HG03039 (cell line): ENCODE results near the gene TOR3A.
"Not testable (repeated sequence)": the region's sequence is repeated elsewhere in the genome, so short reads cannot be mapped to it uniquely, and the experiment has no call there.

ENCODE experiments used
- ATAC-seq: cut with Tn5 transposase; IDR thresholded peaks from one replicate; pipeline ENCODE4 v1.9.1; 2021; ENCODE audit warnings: mild to moderate bottlenecking, moderate library complexity; ENCODE audit not compliant: unreplicated experiment

The TOR3A gene

GRCh38 chr1:179081687-179082332 is at the start of gene TOR3A:
Gene TOR3A, plus strand, starts transcription at chr1:179082070. Its CDS starts 59 bp downstream, at chr1:179082129.
- ATAC-seq: peak; percentile 94

- peak; percentile 76 for ATAC-seq
These were observed 47.1 kb upstream of the TOR3A start for GRCh38 chr1:179034720-179035119.

GRCh38 chr1:179036844-179037465 is 44.9 kb upstream of the TOR3A start:
- no peak for ATAC-seq

- ATAC-seq: no peak
These were observed 43.2 kb upstream of the TOR3A start for GRCh38 chr1:179038528-179039281.

- not testable (repeated sequence) for ATAC-seq
These were observed 42.2 kb upstream of the TOR3A start for GRCh38 chr1:179039502-179040174.

- not testable (repeated sequence) for ATAC-seq
These were observed 41.7 kb upstream of the TOR3A start for GRCh38 chr1:179040175-179040551.

- no peak for ATAC-seq
These were observed 39.8 kb upstream of the TOR3A start for GRCh38 chr1:179042087-179042486.

- ATAC-seq: no peak
These were observed 39.2 kb upstream of the TOR3A start for GRCh38 chr1:179042700-179043099.

- no peak for ATAC-seq
These were observed 38.6 kb upstream of the TOR3A start for GRCh38 chr1:179043266-179043665.

- ATAC-seq: no peak
These were observed 38.0 kb upstream of the TOR3A start for GRCh38 chr1:179043907-179044306.

GRCh38 chr1:179046808-179047635 is 34.8 kb upstream of the TOR3A start:
- ATAC-seq: no peak

GRCh38 chr1:179047636-179047997 is 34.3 kb upstream of the TOR3A start:
- no peak for ATAC-seq

GRCh38 chr1:179048339-179049124 is 33.3 kb upstream of the TOR3A start:
- ATAC-seq: no peak

- ATAC-seq: no peak
These were observed 29.1 kb upstream of the TOR3A start for GRCh38 chr1:179052776-179053175.

- ATAC-seq: no peak
These were observed 28.4 kb upstream of the TOR3A start for GRCh38 chr1:179053486-179053885.

- ATAC-seq: no peak
These were observed 25.9 kb upstream of the TOR3A start for GRCh38 chr1:179055937-179056336.

- no peak for ATAC-seq
These were observed 23.1 kb upstream of the TOR3A start for GRCh38 chr1:179058487-179059483.

- ATAC-seq: no peak
These were observed 20.2 kb upstream of the TOR3A start for GRCh38 chr1:179061360-179062282.
